Measurements from ENCODE around the gene RTP5.

DNA sequence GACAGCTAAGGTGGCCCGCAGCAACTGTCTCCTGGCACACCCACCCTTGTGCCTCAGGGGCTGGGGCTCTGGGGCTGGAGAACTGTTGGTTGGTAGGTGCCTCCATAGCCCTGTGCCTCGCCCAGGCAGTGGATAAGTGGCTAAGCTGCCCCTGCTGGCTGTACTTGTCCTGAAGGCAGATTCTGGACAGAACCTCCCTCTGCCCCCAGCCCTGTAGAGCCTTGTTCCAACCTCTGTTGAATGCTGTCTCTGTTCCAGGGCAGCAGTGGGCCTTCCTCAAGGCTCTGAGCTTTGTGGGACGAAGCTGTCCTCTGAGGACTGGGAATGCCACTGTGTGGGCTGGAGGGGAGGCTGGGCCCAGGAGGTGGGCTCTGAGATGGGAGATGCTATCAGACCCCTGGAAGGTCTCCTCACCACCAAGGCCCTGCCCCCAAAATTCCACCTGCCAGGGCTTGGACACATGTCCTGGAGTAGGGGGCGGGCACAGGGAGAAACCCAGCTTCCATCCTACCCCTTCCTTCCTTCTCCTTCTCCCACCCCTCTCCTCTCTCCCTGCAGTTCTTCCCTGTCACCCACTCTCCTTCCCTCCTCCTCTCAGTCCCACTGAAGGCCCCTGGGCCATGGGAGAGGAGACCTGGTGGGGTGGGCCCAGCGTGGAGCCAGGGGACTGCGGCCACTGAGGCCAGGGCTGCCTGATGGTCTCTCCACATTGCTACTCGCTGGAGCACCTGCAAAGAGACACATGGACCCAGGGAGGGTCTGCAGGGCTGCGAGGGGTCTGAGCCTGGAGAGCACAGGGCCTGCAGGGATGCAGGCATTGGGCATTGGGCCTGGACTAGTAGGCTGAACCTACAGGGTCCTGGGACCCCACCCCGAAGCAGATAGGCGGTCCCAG, 9.1 kb upstream of the RTP5 start:
- TF ChIP-seq, protein P1, sequence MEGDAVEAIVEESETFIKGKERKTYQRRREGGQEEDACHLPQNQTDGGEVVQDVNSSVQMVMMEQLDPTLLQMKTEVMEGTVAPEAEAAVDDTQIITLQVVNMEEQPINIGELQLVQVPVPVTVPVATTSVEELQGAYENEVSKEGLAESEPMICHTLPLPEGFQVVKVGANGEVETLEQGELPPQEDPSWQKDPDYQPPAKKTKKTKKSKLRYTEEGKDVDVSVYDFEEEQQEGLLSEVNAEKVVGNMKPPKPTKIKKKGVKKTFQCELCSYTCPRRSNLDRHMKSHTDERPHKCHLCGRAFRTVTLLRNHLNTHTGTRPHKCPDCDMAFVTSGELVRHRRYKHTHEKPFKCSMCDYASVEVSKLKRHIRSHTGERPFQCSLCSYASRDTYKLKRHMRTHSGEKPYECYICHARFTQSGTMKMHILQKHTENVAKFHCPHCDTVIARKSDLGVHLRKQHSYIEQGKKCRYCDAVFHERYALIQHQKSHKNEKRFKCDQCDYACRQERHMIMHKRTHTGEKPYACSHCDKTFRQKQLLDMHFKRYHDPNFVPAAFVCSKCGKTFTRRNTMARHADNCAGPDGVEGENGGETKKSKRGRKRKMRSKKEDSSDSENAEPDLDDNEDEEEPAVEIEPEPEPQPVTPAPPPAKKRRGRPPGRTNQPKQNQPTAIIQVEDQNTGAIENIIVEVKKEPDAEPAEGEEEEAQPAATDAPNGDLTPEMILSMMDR (IDR thresholded peaks at IDR 0.05), result no peak
- TF ChIP-seq EP300 (IDR thresholded peaks at IDR 0.05) (no peak), POLR2AphosphoS5 (IDR thresholded peaks at IDR 0.05) (no peak)
